Kidney (tissue), 14 donors: Measurements from ENCODE around the gene HOXA3. TPM values are rescaled to one million over a fixed set of nuclear protein-coding genes. Genes with fewer than 3 reads are reported as not detected.

Experiments
- DNase-seq, 5 donors: peaks; one replicate each; pipeline ENCODE4 v3.0.0-alpha.2; 2013 to 2020
- FAIRE-seq: peaks from 2 replicates; lab custom pipeline; 2012; peaks lifted over from hg19 to GRCh38; lab: Jason Lieb, UNC
- H3K27ac ChIP-seq, 2 donors: one replicate each; pipeline ENCODE4 v1.7.0; 2013; ENCODE audit warnings: low read depth in 2 of 2, low read length in 2 of 2, inconsistent platforms in 1 of 2
- H3K27me3 ChIP-seq: one replicate; pipeline ENCODE4 v1.7.1; 2013; ENCODE audit warnings: low read length, inconsistent platforms; ENCODE audit not compliant: control insufficient read depth, insufficient read depth
- H3K36me3 ChIP-seq, 3 donors: one replicate each; pipeline versions ENCODE4 v1.7.0 to v1.7.1; 2013; ENCODE audit warnings: low read length in 3 of 3, control low read depth in 1 of 3, inconsistent platforms in 1 of 3; ENCODE audit not compliant: insufficient read depth in 3 of 3, control insufficient read depth in 2 of 3
- H3K4me1 ChIP-seq, 3 donors: one replicate each; pipeline versions ENCODE4 v1.7.0 to v1.7.1; 2013; ENCODE audit warnings: low read length in 3 of 3, inconsistent platforms in 1 of 3, low read depth in 1 of 3; ENCODE audit not compliant: control insufficient read depth in 2 of 3, insufficient read depth in 2 of 3
- H3K4me3 ChIP-seq, 3 donors: one replicate each; pipeline versions ENCODE4 v1.7.0 to v1.8.1; 2013; ENCODE audit warnings: low read length in 3 of 3, control low read depth in 1 of 3, inconsistent platforms in 1 of 3
- H3K9ac ChIP-seq, 3 donors: one replicate each; pipeline versions ENCODE4 v1.7.0 to v1.7.1; 2013; ENCODE audit warnings: low read length in 3 of 3, control low read depth in 1 of 3, inconsistent platforms in 1 of 3
- H3K9me3 ChIP-seq, 3 donors: one replicate each; pipeline versions ENCODE4 v1.7.0 to v1.7.1; 2013; ENCODE audit warnings: low read length in 3 of 3, control low read depth in 1 of 3, inconsistent platforms in 1 of 3; ENCODE audit not compliant: control insufficient read depth in 2 of 3, insufficient read depth in 1 of 3
- CTCF ChIP-seq: IDR thresholded peaks from 3 replicates; pipeline ENCODE4 v1.5.1; 2012; ENCODE audit warnings: mild to moderate bottlenecking, moderate library complexity, borderline replicate concordance; ENCODE audit not compliant: insufficient read depth; ENCODE audit errors: extremely low read depth
- intact Hi-C: fragments of 100-400 bp; cut with DNase I; formaldehyde crosslinking; loops from one replicate; pipeline ENCODE4 v1.11.1; 2022
- polyA plus RNA-seq: library from polyadenylated mRNA; stranded (reverse); fragments of 350-450 nt; fragmentation: Illumina TruSeq; extraction: RNeasy Lipid Tissue Mini Kit (QIAGEN cat#74804); gene quantifications from one replicate; pipeline ENCODE4 v1.2.3, GENCODE V29; 2014; ENCODE audit warnings: low read depth, low replicate concordance; ENCODE audit not compliant: insufficient read depth
- total RNA-seq: library from RNA; stranded (reverse); fragmentation: NEBNext Ultra II Directional; extraction: Animal tissue kit (Norgen Biotek cat#: 25700); gene quantifications from one replicate; pipeline ENCODE4 v1.2.1, GENCODE V29; 2021
- donor health status: control.
- donor health status: control.
- donor health status: control.
- donor health status: control.
- donor health status: control.
- donor health status: DM: yes; HTN: yes; CAD: no.
- donor health status: Normal renal cell carcinoma (clear cell type).

HOXA3 gene
- total and polyA plus RNA-seq, 2 donors from 2014 or later: 6.3 to 21.2 TPM

GRCh38 chr7:27068259-27068658 lies 84.1 kb downstream of the HOXA3 start:
- H3K27ac ChIP-seq: no peak overlapping the region
- TF ChIP-seq CTCF: no peak
- no peaks in the 10 kb centered on the region for H3K9me3 ChIP-seq
- H3K36me3 ChIP-seq: no peaks in the 10 kb centered on the region
- H3K4me1 ChIP-seq: peaks cover 0 to 5% (median 4%) of the 10 kb centered on the region in 3 donors
- intact Hi-C loops: no loop called here
- H3K4me3 ChIP-seq: no peak overlapping the region
- H3K27me3 ChIP-seq: no peaks in the 10 kb centered on the region
- H3K9ac ChIP-seq: no peak overlapping the region
- FAIRE-seq (no peak), DNase-seq (no peak)

DNA sequence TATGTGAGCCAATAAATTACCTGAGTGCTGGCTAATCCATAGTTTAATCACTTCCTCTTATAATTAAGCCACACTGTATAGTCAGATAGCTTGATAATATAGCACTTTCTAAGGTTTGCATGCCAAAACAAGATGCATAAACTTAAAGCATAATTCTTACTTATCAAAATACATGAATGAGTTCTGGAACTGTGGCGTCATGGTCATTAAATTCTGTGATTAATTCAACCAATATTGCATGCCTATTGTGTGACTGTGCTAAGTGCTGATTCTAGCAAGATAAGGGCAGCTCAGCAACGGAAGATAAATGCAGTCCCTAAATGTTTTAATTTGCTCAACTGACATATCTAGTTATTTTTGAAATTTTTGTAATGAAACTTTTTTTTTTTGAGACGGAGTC lies 86.2 kb downstream of the HOXA3 start:
- intact Hi-C loops: no loop called here
- H3K36me3 ChIP-seq: no peaks in the 10 kb centered on the region
- peaks cover 0 to 5% (median 4%) of the 10 kb centered on the region in 3 donors for H3K4me1 ChIP-seq
- FAIRE-seq: no peak
- H3K27ac ChIP-seq: no peak overlapping the region
- DNase-seq: no peak
- H3K27me3 ChIP-seq: no peaks in the 10 kb centered on the region
- H3K4me3 ChIP-seq: no peak overlapping the region
- no peaks in the 10 kb centered on the region for H3K9me3 ChIP-seq
- no peak overlapping the region for H3K9ac ChIP-seq
- TF ChIP-seq CTCF: no peak

- H3K27me3 ChIP-seq: no peaks in the 10 kb centered on the region
- H3K9ac ChIP-seq: no peak overlapping the region
- no peak overlapping the region for H3K4me3 ChIP-seq
- no peak for DNase-seq
- H3K36me3 ChIP-seq: no peaks in the 10 kb centered on the region
- no peaks in the 10 kb centered on the region for H3K9me3 ChIP-seq
- no peak overlapping the region for H3K27ac ChIP-seq
- no peak for TF ChIP-seq CTCF
- FAIRE-seq: no peak
- H3K4me1 ChIP-seq: peaks cover 0 to 5% (median 4%) of the 10 kb centered on the region in 3 donors
- intact Hi-C loops: no loop called here
Measured at GRCh38 chr7:27065709-27066108, 86.7 kb downstream of the HOXA3 start.

- Histone ChIP-seq H3K9ac (no peak overlapping the region), H3K4me3 (no peak overlapping the region), H3K36me3 (no peaks in the 10 kb centered on the region), H3K27me3 (no peaks in the 10 kb centered on the region), H3K4me1 (peaks cover 0 to 5% (median 4%) of the 10 kb centered on the region in 3 donors), H3K27ac (no peak overlapping the region), H3K9me3 (no peaks in the 10 kb centered on the region)
- no peak for TF ChIP-seq CTCF
- DNase-seq (no peak), FAIRE-seq (no peak)
- intact Hi-C loops: no loop called here
Measured at GRCh38 chr7:27064661-27065060, 87.7 kb downstream of the HOXA3 start.
